HEK293 (cell line): ENCODE data around the gene FAM168A.

Source experiments
- MZF1 ChIP-seq: fragments of 450-650 bp; formaldehyde crosslinking; IDR thresholded peaks from 2 replicates; pipeline ENCODE4 v1.5.1; 2017; ENCODE audit warnings: missing biosample characterization, missing genetic modification characterization, borderline replicate concordance
- TCF7L2 ChIP-seq: IDR thresholded peaks from 2 replicates; pipeline ENCODE4 v1.6.1; 2011; ENCODE audit warnings: low read depth, mild to moderate bottlenecking, inconsistent platforms, low read length, moderate library complexity, borderline replicate concordance

DNA sequence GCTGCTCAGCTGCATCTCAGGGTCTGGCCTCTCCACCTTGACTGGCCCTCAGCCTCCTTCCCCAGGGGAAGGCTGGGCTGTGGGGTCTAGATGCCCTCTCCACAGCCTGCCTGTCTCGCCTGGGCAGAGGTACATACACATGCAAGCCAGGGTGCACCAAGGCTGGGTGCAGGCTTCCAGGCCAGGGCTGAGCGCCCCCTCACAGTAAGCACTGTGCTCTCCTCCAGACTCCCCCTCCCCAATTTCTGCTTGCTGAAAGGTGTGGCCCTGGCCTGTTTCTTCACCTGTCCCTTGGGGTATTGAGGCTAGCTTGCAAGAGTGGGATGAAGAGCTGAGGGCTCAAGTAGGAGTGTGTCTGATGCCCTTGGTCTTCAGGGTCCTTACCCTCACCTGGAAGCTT, 199.2 kb downstream of the FAM168A start:
- TF ChIP-seq TCF7L2 = no peak
- no peak for TF ChIP-seq MZF1 (tag by site-specific recombination)
